Measurements from ENCODE around the gene SPOCK2. TPM values are rescaled to one million over a fixed set of nuclear protein-coding genes. Genes with fewer than 3 reads are reported as not detected.

SPOCK2 gene
- total and polyA plus RNA-seq, 2 donors (not counting 3 experiments of a cell fraction or from before 2014, with no cell fraction given) = 0.40 to 1.1 TPM

DNA sequence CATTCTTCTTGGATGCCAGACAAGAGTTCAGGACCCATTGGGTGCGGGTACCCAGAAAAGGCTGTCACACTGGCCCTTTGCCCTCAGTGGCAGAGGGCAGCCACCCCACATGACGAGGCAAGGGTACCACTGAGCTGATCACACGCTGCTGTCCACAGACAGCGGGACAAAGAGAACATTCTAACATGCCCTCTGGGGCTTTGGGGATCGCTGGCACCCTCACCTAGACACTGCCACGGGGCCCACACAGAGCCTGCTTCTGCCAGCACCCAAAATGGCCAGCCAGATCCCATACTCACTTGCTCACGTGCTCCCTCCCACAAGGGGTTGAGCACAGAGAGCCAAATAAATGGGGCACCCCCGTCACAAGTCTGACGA lies 16.7 kb upstream of the SPOCK2 start:
- Histone ChIP-seq H3K9ac (replicated peaks; ENCODE audit: extremely low read depth, insufficient read depth, low read length) (no peak overlapping the region), H3K27me3 (ENCODE audit: control insufficient read depth in 2 of 2, insufficient read depth in 2 of 2, low read length in 2 of 2) (no peaks in the 10 kb centered on the region), H3K4me1 (ENCODE audit: control insufficient read depth, extremely low read depth, insufficient read depth, low read length) (no peaks in the 10 kb centered on the region), H4K20me1 (replicated peaks; ENCODE audit: control insufficient read depth, extremely low read depth, insufficient read depth, low read length) (no peaks in the 10 kb centered on the region), H3K9me3 (replicated peaks; ENCODE audit: control insufficient read depth, insufficient read depth, low read length) (no peaks in the 10 kb centered on the region), H3K36me3 (ENCODE audit: control insufficient read depth in 2 of 2, extremely low read depth in 1 of 2, insufficient read depth in 2 of 2, low read length in 2 of 2) (peaks cover 0 to 4% of the 10 kb centered on the region in 2 experiments), H3K9me1 (replicated peaks; ENCODE audit: control insufficient read depth, extremely low read depth, insufficient read depth, low read length) (no peaks in the 10 kb centered on the region), H3K4me2 (ENCODE audit: insufficient read depth, low read length) (no peak overlapping the region), H3K79me2 (ENCODE audit: control insufficient read depth, insufficient read depth, low read length) (no peaks in the 10 kb centered on the region), H3K27ac (ENCODE audit: insufficient read depth, low read depth, low read length) (no peak overlapping the region), H3K4me3 (replicated peaks in 1 of 3; ENCODE audit: insufficient read depth in 1 of 3, low read depth in 1 of 3, low read length in 3 of 3) (no peak overlapping the region), H2AFZ (ENCODE audit: low read depth, low read length) (no peak overlapping the region)
- ChIA-PET POLR2A (no interaction called here), CTCF (no interaction called here)
- FAIRE-seq (no peak), DNase-seq (ENCODE audit: low read depth, low spot score) (no peak)
- no TSS peak for BruUV-seq (replicated peaks)
- intact Hi-C loops (cut with micrococcal nuclease) = no loop called here
- TF ChIP-seq JUN (IDR thresholded peaks at IDR 0.05; ENCODE audit: borderline replicate concordance, insufficient read depth, insufficient read length, low read depth) (no peak), POLR2AphosphoS5 (IDR thresholded peaks at IDR 0.05; ENCODE audit: insufficient read depth, low read depth, low read length) (no peak), MYC (IDR thresholded peaks at IDR 0.05; ENCODE audit: low read depth, low read length) (no peak), GATA2 (IDR thresholded peaks at IDR 0.05; ENCODE audit: insufficient read depth, insufficient read length, low read depth, low read length) (no peak), POLR2A (IDR thresholded peaks at IDR 0.05; ENCODE audit: low read depth, low read length) (no peak), FOS (IDR thresholded peaks at IDR 0.05; ENCODE audit: borderline replicate concordance, insufficient read depth, low read length) (no peak), EZH2 (IDR thresholded peaks at IDR 0.05; ENCODE audit: borderline replicate concordance, low read depth, low read length, severe bottlenecking) (no peak)
- TF ChIP-seq, protein P1, sequence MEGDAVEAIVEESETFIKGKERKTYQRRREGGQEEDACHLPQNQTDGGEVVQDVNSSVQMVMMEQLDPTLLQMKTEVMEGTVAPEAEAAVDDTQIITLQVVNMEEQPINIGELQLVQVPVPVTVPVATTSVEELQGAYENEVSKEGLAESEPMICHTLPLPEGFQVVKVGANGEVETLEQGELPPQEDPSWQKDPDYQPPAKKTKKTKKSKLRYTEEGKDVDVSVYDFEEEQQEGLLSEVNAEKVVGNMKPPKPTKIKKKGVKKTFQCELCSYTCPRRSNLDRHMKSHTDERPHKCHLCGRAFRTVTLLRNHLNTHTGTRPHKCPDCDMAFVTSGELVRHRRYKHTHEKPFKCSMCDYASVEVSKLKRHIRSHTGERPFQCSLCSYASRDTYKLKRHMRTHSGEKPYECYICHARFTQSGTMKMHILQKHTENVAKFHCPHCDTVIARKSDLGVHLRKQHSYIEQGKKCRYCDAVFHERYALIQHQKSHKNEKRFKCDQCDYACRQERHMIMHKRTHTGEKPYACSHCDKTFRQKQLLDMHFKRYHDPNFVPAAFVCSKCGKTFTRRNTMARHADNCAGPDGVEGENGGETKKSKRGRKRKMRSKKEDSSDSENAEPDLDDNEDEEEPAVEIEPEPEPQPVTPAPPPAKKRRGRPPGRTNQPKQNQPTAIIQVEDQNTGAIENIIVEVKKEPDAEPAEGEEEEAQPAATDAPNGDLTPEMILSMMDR (IDR thresholded peaks at IDR 0.05; ENCODE audit: extremely low read depth in 1 of 2, insufficient read depth in 1 of 2, low read depth in 1 of 2, low read length in 2 of 2) = no peak
- TF ChIP-seq, protein P2, sequence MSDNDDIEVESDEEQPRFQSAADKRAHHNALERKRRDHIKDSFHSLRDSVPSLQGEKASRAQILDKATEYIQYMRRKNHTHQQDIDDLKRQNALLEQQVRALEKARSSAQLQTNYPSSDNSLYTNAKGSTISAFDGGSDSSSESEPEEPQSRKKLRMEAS (IDR thresholded peaks at IDR 0.05; ENCODE audit: insufficient read depth, insufficient read length) = no peak
- dilution Hi-C loops (cut with MboI; ENCODE audit: extremely low pct_ligation_motif_present, low sequenced_read_pairs) = no loop called here
